Stimulated activated effector memory CD8-positive, alpha-beta T cell treated with anti-CD3 and anti-CD28 coated beads, Interleukin-12 subunit alpha, Interleukin-12 subunit beta, amount 100 ng/mL, for 72 hours (primary cell): Measurements from ENCODE around the gene WWOX.

ENCODE experiments used
- ATAC-seq: fragments of 150-1000 bp; cut with Tn5 transposase; 2 replicates; pipeline ENCODE4 v1.10.0; 2021
- DNase-seq, 2 donors: peaks; one replicate each; pipeline ENCODE4 v3.0.0; 2021 to 2022; ENCODE audit warnings: low spot score in 2 of 2
- H3K27ac Mint-ChIP-seq: one replicate; pipeline ENCODE4 v1.8.0; 2022; ENCODE audit warnings: mild to moderate bottlenecking, mixed read lengths
- H3K36me3 Mint-ChIP-seq: one replicate; pipeline ENCODE4 v1.8.0; 2022; ENCODE audit warnings: mild to moderate bottlenecking, mixed read lengths
- H3K4me1 Mint-ChIP-seq: one replicate; pipeline ENCODE4 v1.8.0; 2022; ENCODE audit warnings: mixed read lengths
- H3K4me3 Mint-ChIP-seq: one replicate; pipeline ENCODE4 v1.8.0; 2022; ENCODE audit warnings: mild to moderate bottlenecking, mixed read lengths
- H3K9me3 Mint-ChIP-seq: one replicate; pipeline ENCODE4 v1.8.0; 2022; ENCODE audit warnings: mixed read lengths

Gene WWOX

DNA sequence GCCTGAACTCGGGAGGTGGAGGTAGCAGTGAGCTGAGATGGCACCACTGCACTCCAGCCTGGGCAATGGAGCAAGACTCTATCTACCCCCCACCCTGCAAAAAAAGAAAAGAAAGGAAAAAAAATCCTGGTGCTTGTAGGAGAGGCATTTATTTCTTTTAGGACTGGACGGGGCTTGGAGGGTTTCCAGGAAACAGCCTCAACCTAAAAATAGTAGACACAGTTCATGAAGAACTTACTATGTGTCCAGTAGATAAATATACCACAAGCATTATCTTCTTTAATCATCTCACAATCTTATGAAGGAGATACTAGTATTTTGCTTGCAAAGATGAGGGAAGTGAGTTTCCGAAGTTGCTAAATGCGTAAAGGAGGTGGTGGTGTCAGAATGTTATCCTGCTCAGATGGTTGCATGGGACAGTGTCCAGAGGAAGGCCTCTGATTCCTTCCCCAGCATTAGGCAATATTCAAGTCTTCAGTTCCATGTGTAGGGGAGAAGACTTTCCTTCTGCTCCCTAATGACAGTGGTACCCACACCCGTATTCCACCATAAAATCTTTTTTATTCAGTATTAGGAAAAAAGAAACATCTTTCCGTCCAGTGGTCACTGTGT lies 263.2 kb downstream of the WWOX start:
- Mint-ChIP-seq H3K4me1 (no peaks in the 10 kb centered on the region), H3K36me3 (no peaks in the 10 kb centered on the region), H3K27ac (no peak overlapping the region), H3K9me3 (no peaks in the 10 kb centered on the region), H3K4me3 (no peak overlapping the region)
- ATAC-seq (no peak), DNase-seq (no peak)

DNA sequence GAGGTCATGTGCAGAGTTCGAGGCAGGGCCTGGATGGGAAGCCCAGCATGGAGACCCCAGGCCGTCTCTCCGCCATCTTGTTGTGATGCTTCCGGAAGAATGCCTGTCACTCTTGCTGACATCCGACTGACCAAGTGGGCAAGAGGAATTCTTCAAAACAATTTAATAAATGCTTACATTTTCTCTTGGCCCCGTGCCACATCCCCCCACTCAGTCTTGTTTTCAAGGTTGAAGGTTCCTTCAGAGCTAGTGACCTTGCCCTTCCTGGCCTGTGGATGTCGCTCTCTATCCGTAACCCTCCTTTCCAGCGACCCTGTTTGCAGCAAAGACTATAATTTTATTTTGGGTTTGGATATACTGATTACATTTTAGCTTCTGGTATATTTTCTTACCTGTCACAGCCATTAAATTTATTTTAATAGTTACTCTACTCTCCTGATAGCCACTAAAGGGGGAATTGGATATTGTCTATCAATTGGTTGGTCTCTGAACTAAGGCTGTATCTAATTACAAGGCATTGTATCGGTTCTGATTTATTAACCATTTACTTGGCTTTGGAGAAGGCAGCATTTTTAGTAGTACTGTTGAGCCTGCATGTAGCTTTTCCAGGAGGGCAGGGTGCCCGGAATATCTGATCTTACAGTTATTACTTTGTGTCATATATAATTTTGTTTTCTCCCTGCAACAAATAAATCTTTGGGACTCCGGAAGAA lies 264.5 kb downstream of the WWOX start:
- ATAC-seq (no peak), DNase-seq (no peak)
- no peak overlapping the region for H3K4me3 Mint-ChIP-seq
- H3K36me3 Mint-ChIP-seq: no peaks in the 10 kb centered on the region
- H3K4me1 Mint-ChIP-seq: no peaks in the 10 kb centered on the region
- no peak overlapping the region for H3K27ac Mint-ChIP-seq
- no peaks in the 10 kb centered on the region for H3K9me3 Mint-ChIP-seq

DNA sequence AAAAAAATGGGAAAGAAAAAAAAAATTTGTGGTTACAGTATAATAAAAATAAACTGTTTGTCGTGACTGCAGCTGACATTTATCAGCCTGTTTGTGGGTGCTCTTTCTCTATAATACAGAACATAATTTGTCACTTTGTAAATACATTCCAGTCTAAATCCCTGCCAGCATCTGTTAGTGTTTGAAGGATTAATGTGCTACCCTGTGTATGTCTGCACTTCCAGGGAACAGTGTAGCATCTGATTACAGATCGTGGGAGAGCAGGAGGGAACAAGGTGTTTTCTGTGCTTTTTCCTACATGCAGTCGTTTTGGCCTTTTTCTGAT lies 265.1 kb downstream of the WWOX start:
- no peak overlapping the region for H3K27ac Mint-ChIP-seq
- DNase-seq (no peak), ATAC-seq (no peak)
- H3K4me1 Mint-ChIP-seq: no peaks in the 10 kb centered on the region
- H3K9me3 Mint-ChIP-seq: no peaks in the 10 kb centered on the region
- H3K4me3 Mint-ChIP-seq: no peak overlapping the region
- H3K36me3 Mint-ChIP-seq: no peaks in the 10 kb centered on the region

DNA sequence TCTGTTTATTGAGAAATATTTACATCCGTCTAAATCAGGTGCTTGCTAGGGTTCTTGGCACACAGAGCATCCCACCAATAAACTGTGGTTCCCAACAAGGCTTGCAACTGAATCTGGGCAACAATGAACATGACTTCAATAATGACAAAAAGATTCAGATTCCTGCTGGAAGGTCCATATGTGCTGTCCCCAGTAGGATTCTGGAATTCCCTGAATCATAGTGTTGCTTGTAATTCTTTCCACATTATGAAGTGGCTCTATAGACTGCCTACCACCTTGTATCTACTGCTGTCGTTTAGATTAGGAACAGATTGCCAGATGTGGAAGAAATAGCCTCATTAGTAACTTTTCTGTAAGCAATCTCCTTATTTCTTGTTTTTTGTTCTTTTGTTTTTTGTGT lies 265.9 kb downstream of the WWOX start:
- DNase-seq (no peak), ATAC-seq (no peak)
- no peaks in the 10 kb centered on the region for H3K4me1 Mint-ChIP-seq
- H3K4me3 Mint-ChIP-seq: no peak overlapping the region
- no peaks in the 10 kb centered on the region for H3K36me3 Mint-ChIP-seq
- H3K9me3 Mint-ChIP-seq: no peaks in the 10 kb centered on the region
- H3K27ac Mint-ChIP-seq: no peak overlapping the region

DNA sequence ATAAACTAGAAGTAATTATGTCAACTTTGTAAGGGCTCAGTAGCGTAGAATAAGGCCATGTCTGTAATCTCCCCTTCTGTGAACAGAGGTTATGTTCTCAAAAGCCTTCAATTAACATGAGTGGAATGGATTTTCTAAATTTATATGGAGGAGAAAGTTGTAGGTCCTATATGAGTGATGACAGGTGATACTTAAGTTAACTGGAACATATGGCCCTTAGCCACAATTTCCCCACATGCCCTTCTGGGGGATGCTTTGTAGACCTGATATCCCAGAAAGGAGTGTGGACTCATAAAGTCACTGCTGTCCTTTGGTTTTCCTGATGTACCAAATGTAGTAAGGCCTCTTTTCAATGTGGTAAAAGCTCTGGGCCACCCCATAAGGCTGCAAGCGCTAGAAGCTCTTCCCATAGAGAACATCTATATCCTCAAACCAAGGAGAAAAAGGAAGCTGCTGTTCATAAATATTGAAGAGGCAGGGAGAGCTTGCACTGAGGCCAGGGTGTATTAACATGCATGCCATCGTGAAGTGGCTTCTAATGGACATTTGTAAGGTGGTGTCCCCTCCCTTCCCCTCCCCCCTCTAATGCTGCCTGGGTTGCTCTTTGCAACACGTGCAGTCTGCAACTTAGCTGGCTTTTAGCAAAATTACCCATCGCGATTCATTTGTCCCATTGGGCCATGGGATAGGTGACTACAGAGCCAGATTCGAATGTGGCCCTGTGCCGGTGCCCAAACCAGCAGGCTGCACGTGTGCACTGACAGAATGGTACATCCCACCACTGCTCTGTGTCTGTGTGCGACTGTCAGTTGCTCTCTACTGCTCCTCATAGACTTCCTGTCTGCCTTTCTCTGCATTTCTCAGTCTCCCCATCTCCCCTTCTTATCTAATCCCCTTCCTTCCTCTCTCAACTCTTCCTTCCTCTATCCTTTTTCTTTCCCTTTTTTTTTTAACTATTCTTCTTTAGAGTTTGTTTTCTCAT lies 269.0 kb downstream of the WWOX start:
- H3K4me3 Mint-ChIP-seq: no peak overlapping the region
- no peak overlapping the region for H3K27ac Mint-ChIP-seq

DNA sequence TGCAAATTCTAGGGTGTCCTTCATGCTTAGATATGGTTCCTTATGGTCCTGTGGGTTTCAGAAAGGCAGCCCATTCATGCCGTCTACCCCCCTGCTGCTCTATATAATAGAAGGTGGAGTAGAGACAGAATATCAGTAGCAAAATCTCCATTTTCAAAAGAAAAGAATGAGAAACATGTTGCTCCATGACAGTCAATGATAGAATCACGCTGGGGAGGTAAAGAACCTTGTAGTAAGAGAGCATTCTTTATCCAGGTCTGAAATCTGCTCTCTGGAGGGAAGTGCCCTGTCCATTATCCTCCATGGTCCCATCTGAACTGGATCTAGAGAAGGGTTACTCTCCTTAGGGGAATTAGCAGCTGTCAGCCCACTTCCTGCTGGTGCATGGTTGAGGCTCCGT lies 272.8 kb downstream of the WWOX start:
- H3K36me3 Mint-ChIP-seq: no peaks in the 10 kb centered on the region
- no peak overlapping the region for H3K27ac Mint-ChIP-seq
- DNase-seq: no peak
- H3K4me1 Mint-ChIP-seq: no peaks in the 10 kb centered on the region
- ATAC-seq: no peak
- no peaks in the 10 kb centered on the region for H3K9me3 Mint-ChIP-seq
- no peak overlapping the region for H3K4me3 Mint-ChIP-seq

More for the DNA sequence above, 269.0 kb downstream of the WWOX start:
- Mint-ChIP-seq H3K9me3 (no peaks in the 10 kb centered on the region), H3K36me3 (no peaks in the 10 kb centered on the region), H3K4me1 (no peaks in the 10 kb centered on the region)
- DNase-seq (no peak), ATAC-seq (no peak)

DNA sequence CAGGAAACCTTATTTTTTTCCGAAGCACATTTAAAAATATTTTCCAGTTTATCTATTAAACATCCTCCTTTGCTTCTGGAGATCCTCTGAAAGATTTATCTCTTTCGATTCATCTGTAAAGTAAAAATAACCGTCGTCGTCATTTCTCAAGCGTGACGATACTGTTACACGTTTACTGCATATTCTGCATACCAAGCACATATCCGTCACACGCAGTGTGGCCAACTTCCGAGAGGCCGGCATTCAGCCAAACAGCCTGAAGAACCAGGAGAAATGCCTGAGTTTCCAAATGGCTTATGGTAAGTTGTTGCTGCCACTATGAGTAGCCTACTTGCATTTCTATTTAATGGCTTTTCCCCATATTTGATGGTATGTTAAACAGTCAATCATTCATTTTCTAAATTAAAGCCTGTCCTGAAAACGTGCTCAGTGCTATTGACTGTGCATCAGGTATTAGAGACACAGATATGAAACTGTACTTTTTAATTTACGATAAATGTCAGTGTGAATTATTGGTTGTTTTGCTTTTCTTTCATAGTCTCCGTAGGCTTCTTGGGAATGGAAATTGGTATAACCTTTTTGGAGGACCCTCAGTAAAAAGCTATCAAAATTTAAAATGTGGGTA lies 275.7 kb downstream of the WWOX start:
- H3K27ac Mint-ChIP-seq: no peak overlapping the region
- ATAC-seq (no peak), DNase-seq (no peak)
- no peaks in the 10 kb centered on the region for H3K4me1 Mint-ChIP-seq
- H3K9me3 Mint-ChIP-seq: no peaks in the 10 kb centered on the region
- no peaks in the 10 kb centered on the region for H3K36me3 Mint-ChIP-seq
- no peak overlapping the region for H3K4me3 Mint-ChIP-seq

DNA sequence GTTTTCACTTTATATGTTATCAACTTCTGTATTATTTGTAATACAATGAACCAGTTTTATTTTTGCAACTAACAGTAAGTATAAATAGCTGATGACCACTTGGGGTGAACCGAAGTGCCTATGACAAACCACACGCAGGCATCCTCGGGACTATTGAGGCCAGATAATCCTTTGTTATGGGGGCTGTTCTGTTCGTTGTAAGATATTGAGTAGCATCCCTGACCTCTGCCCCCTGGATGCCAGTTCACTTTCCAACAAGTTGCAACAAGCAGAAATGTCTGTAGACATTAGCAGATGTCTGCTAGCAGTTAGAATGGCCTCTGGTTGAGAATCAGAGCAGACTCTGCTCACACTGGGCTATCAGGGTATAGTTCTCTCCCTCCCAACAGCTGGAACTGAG lies 277.0 kb downstream of the WWOX start:
- Mint-ChIP-seq H3K36me3 (no peaks in the 10 kb centered on the region), H3K27ac (no peak overlapping the region), H3K4me1 (no peaks in the 10 kb centered on the region), H3K9me3 (no peaks in the 10 kb centered on the region), H3K4me3 (no peak overlapping the region)
- DNase-seq (no peak), ATAC-seq (no peak)

DNA sequence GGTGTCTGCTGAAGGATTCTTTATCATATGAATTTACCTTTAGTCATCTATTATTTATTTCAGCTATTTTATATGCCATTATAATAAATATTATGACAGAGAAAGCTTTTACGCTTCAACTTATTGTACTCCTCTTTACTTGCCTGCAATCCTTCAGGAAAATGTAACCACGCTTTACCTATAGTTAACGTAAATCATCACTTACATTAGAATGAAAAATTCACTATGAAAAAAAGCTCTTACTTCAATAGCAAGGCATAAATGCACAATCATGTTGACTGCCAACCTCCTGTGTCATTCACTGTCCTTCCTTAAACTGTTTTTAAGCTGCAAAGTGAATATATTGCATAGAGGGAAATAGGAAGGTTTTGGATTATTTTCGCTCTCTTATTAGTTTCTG lies 277.9 kb downstream of the WWOX start:
- Mint-ChIP-seq H3K36me3 (no peaks in the 10 kb centered on the region), H3K4me1 (no peaks in the 10 kb centered on the region), H3K27ac (no peak overlapping the region), H3K4me3 (no peak overlapping the region), H3K9me3 (no peaks in the 10 kb centered on the region)
- no peak for ATAC-seq
- no peak for DNase-seq

DNA sequence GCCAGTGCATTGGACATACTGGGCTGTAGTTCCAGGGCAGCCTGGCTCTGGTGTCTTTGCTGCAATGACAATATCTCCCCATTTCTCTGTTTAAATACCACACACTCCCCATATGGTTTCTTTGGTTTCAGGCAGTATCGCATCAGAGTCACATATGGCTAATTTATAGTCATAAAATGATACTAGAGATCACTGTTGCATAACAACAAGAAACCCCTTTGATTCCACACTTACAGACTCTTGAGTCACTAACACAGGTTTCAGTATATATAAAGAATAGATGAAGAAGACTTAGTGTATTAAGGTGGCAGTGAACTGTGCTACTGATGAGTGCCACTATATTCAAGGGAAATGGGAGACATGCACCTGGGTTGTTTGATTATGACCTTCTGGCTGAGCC lies 281.6 kb downstream of the WWOX start:
- H3K36me3 Mint-ChIP-seq: no peaks in the 10 kb centered on the region
- H3K4me3 Mint-ChIP-seq: no peak overlapping the region
- no peaks in the 10 kb centered on the region for H3K4me1 Mint-ChIP-seq
- no peak overlapping the region for H3K27ac Mint-ChIP-seq
- no peaks in the 10 kb centered on the region for H3K9me3 Mint-ChIP-seq
- ATAC-seq: peak; percentile 69
- no peak for DNase-seq

DNA sequence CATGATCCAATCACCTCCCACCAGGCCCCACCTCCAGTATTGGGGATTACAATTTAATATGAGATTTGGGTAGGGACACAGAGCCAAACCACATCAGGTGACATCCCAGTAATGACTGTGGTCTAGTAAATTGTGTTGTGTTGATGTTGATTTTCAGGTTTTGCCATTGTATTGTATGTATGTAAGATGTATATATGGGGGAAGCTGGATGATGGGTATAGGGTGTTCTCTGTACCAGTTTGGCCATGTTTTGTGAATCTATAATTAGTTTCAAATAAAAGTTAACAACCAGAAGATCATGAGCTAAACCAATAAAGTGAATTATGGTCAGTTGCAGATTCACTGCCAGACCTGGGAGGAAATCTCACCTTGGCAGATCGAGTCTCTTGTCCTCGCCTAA lies 283.7 kb downstream of the WWOX start:
- ATAC-seq: no peak
- Mint-ChIP-seq H3K4me1 (no peaks in the 10 kb centered on the region), H3K9me3 (no peaks in the 10 kb centered on the region), H3K36me3 (peaks cover 8% of the 10 kb centered on the region), H3K27ac (no peak overlapping the region), H3K4me3 (no peak overlapping the region)
- no peak for DNase-seq

DNA sequence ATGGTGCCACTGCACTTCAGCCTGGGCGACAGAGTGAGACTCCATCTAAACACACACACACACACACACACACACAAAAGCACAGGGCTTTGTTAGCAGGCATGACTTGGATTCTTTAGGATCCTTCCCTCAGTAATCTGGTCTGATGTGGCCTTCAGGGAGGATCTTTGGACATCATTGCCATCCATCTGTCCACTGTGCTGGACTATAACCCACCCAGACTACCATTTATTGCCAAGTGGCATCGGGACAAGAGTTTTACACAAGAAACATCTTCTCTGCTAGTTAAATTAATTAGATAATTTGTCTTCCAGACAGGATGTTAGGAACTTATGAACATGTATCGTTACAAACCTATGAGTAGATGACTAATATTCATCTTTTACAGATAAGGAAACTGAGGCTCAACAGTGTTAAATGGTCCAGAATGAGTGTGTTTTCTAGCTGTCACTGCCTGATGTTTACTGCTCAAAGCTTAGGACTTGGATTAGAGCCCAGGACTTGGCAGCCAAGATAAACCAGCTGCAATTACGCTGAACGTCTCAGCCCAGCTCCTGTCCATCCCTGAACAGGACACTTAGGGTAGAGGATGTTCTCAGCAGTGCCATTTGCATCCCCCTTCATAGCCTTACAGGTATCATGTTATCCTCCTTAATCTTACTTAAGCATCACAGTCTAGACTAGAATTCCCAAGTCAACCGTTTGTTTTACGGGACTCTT lies 285.8 kb downstream of the WWOX start:
- no peak overlapping the region for H3K27ac Mint-ChIP-seq
- ATAC-seq (no peak), DNase-seq (no peak)
- H3K4me3 Mint-ChIP-seq: no peak overlapping the region
- peaks cover 8% of the 10 kb centered on the region for H3K36me3 Mint-ChIP-seq
- no peaks in the 10 kb centered on the region for H3K9me3 Mint-ChIP-seq
- H3K4me1 Mint-ChIP-seq: no peaks in the 10 kb centered on the region

DNA sequence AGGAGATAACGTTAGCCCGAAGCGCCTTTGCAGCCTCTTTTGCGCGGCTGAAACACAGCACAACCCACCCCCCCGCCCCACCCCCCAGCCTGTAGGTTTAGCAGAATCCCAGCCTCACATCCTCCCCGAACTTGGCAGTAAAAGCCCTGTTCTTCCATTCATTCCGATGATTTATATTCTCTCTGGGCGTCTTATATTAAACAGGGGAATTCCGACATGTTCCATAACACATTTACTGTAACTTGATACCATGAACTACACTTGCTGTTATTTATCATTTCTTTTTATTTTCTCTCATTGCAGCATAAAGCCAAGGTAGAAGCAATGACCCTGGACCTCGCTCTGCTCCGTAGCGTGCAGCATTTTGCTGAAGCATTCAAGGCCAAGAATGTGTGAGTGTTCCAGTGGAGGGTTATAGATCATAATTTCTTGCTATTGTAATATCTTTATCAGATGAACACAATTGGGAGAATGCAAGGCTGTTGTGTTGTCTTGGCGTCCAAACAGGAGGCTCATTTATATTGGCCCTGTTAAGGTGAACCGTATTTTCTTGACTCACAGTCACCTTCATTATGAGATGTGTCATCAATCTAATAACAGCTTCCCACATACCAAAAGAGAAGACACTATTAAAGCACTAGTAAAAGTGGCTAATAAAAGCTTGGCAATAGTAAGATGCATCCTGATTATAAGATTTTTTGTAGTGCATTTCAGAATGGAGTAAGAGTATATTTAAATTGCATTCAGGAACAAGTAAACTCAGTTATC lies 287.3 kb downstream of the WWOX start:
- Mint-ChIP-seq H3K36me3 (peaks cover 8% of the 10 kb centered on the region), H3K4me3 (no peak overlapping the region), H3K27ac (no peak overlapping the region), H3K4me1 (no peaks in the 10 kb centered on the region), H3K9me3 (no peaks in the 10 kb centered on the region)
- ATAC-seq: no peak
- no peak for DNase-seq

DNA sequence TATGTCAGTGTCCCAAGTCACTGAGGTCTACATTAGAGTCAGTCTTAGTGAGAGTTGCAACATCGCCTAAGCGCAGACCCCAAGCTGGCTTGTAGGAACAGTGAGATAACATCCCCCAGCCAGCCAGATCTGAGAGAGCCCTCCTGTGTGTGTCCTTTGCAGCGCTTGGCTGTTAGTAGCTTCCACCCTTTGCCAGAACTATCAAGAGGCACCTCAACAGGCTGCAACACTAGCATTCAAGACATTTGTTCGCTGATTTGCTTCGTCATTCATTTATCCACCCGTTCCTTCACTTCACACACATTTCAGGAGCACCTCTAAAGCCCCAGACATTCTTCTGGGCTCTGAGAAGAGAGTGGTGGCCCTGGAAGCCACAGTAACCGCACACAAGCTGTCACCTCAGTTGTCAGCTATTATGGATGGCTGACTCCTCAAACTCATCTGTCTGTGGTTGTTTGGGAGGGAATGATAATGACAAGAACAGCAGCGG lies 289.6 kb downstream of the WWOX start:
- ATAC-seq (no peak), DNase-seq (no peak)
- Mint-ChIP-seq H3K27ac (no peak overlapping the region), H3K36me3 (peaks cover 8% of the 10 kb centered on the region), H3K4me3 (no peak overlapping the region), H3K9me3 (no peaks in the 10 kb centered on the region), H3K4me1 (no peaks in the 10 kb centered on the region)
